ENCODE data around the gene RAPGEF1. TPM values are rescaled to one million over a fixed set of nuclear protein-coding genes. Genes with fewer than 3 reads are reported as not detected.

The RAPGEF1 gene
- total and polyA plus RNA-seq, 8 donors, result 17.1 to 62.6 (median 44.8) TPM

GRCh38 chr9:131534721-131535237 is 205.1 kb downstream of the RAPGEF1 start:
- intact Hi-C loops (cut with DNase I), result no loop called here
- WGBS, 2 donors, result 10 to 11% methylated on average over 8 of the region's 8 CpGs
- DNase-seq (peak in 1 of 6 donors; percentile 50), FAIRE-seq (no peak), ATAC-seq (peak; percentile 7 to 59 (median 45))
- no peak overlapping the region for H3K4me3 ChIP-seq
- H3K27ac ChIP-seq, result no peak overlapping the region
- no peaks in the 10 kb centered on the region for H3K36me3 ChIP-seq
- TF ChIP-seq CTCF (IDR thresholded peaks at IDR 0.05), result no peak
- no peaks in the 10 kb centered on the region for H3K27me3 ChIP-seq
- no peaks in the 10 kb centered on the region for H3K9me3 ChIP-seq
- peaks cover 3 to 16% (median 4%) of the 10 kb centered on the region in 3 donors for H3K4me1 ChIP-seq

- peak within 1 kb of the TSS; percentile 55 to 69 (median 64) for H3K27ac ChIP-seq
- no peak for TF ChIP-seq CTCF (IDR thresholded peaks at IDR 0.05)
- H3K36me3 ChIP-seq, result peaks cover 0 to 13% (median 0%) of the 10 kb centered on the region in 3 donors
- intact Hi-C loops (cut with DNase I), result no loop called here
- peak; percentile 68 to 91 (median 80) for DNase-seq
- H3K4me3 ChIP-seq, result peak within 1 kb of the TSS; percentile 60 to 99 (median 96)
- peaks cover 4 to 17% (median 4%) of the 10 kb centered on the region in 3 donors for H3K4me1 ChIP-seq
- no peak for FAIRE-seq
- no peaks in the 10 kb centered on the region for H3K9me3 ChIP-seq
- H3K27me3 ChIP-seq, result no peaks in the 10 kb centered on the region
- ATAC-seq, result peak; percentile 95 to 97 (median 96)
- WGBS, 2 donors, result 8 to 10% methylated on average over 62 to 103 of the region's 103 CpGs
Measured at GRCh38 chr9:131530920-131531832, 208.7 kb downstream of the RAPGEF1 start, which contains the start of gene UCK1. UCK1 (minus strand) TSS chr9:131531263; CDS start chr9:131531174, 89 bp downstream.

- 1 to 4% methylated on average over 23 to 29 of the region's 29 CpGs for WGBS, 2 donors
- H3K4me3 ChIP-seq, result peak overlapping the region; percentile 60 to 99 (median 96)
- peaks cover 4 to 17% (median 4%) of the 10 kb centered on the region in 3 donors for H3K4me1 ChIP-seq
- no peak for TF ChIP-seq CTCF (IDR thresholded peaks at IDR 0.05)
- peak in 4 of 6 donors; percentile 27 to 81 (median 58) for DNase-seq
- intact Hi-C loops (cut with DNase I), result no loop called here
- no peaks in the 10 kb centered on the region for H3K27me3 ChIP-seq
- peak; percentile 10 to 45 (median 22) for ATAC-seq
- H3K9me3 ChIP-seq, result no peaks in the 10 kb centered on the region
- FAIRE-seq, result no peak
- H3K36me3 ChIP-seq, result peaks cover 0 to 16% (median 0%) of the 10 kb centered on the region in 3 donors
- H3K27ac ChIP-seq, result peak overlapping the region; percentile 8 to 69 (median 64)
Measured at GRCh38 chr9:131530546-131530919, 209.3 kb downstream of the RAPGEF1 start.

- whole genome bisulfite sequencing, 2 donors, result 44 to 50% methylated on average over 24 of the region's 24 CpGs
- peak overlapping the region; percentile 60 to 99 (median 96) for H3K4me3 ChIP-seq
- H3K27ac ChIP-seq, result peak overlapping the region in 1 of 4 donors; percentile 8
- ATAC-seq (no peak), FAIRE-seq (no peak), DNase-seq (no peak)
- no peaks in the 10 kb centered on the region for H3K27me3 ChIP-seq
- no peak for TF ChIP-seq CTCF (IDR thresholded peaks at IDR 0.05)
- no peaks in the 10 kb centered on the region for H3K9me3 ChIP-seq
- intact Hi-C loops (cut with DNase I), result no loop called here
- H3K4me1 ChIP-seq, result peaks cover 4 to 10% (median 4%) of the 10 kb centered on the region in 3 donors
- peaks cover 0 to 22% (median 0%) of the 10 kb centered on the region in 3 donors for H3K36me3 ChIP-seq
Measured at GRCh38 chr9:131529597-131530545, 210.0 kb downstream of the RAPGEF1 start.
